ENCODE measurements around the gene LILRB5. TPM values are rescaled to one million over a fixed set of nuclear protein-coding genes. Genes with fewer than 3 reads are reported as not detected.
A peak's percentile ranks its signal among the peaks of the same experiment; 100 is the strongest.
"Not testable (repeated sequence)": the region's sequence is repeated elsewhere in the genome, so short reads cannot be mapped to it uniquely, and the experiment has no call there.

LILRB5 gene
- polyA plus RNA-seq, 2 of the 4 experiments (the other 2 are of a cell fraction): not detected

DNA sequence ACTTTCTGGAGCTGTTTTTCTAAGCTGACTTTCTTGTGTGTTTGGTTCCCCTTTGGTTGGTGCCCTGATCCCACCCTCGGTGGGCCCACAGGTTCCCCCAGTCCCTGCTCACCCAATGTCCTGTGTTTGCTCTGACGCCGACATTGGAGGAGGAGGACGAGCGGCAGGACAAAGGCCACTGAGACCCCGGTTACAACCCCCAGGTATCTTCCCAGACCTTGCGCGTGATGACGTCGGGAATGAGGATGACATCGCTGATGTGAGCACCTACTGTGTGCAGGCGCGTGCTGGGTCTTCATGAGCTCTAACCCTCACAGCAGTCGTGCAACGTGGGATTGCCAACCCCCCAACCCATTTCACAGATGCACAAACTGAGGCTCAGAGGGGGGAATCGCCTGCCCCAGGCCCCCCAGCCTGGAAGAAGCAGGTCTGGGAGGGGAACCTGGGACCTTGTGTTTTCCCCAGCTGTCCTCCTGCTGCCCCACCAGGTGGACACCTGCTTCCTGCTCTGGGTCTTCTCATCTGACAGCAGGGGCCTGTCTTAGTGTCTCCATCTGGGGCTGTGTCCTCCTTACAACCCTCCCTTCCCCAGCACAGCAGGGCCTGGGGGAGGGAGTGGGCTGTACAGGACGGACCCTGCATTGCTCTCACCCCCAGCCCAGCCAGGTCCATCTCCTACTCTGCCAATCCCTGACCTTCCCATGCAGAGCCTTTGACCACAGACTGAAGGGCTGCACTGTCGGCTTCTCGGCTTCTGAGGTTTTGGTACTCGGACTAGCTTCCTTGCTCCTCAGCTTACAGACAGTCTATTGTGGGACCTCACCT is 9.8 kb downstream of the LILRB5 start:
- CTCF ChIA-PET: interaction anchor here (0.8 to 2.0 kb wide), 5 partner anchors 10 to 19 kb away, joined by 3 to 13 read pairs (median 3); no protein-coding TSS in a partner anchor
- POLR2A ChIA-PET: no interaction called here
- H3K4me1 ChIP-seq: no peaks in the 10 kb centered on the region

DNA sequence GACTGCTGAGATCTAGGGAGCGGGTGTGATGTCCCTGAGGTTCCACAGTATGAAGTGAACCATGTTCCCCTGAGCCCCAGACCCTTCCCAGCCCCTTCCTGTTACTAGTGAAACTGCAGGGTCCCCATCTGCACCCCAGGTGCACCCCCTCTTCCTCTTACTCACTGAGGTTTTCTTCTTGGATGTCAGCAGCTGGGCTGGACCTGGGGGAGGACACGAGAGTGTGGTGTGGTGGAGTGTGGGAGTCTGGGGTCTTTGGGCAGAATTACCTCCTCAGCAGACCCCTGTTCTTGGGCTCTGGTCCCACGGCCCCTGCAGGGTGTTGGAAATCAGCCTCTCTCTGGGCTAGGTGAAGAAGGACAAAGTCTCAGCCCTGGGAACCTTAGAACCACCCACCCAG is 11.1 kb downstream of the LILRB5 start:
- Histone ChIP-seq H3K27ac (no peak overlapping the region), H3K9me3 (no peaks in the 10 kb centered on the region), H3K4me2 (no peak overlapping the region), H3K4me1 (no peaks in the 10 kb centered on the region), H3K4me3 (no peak overlapping the region)
- no peak for TF ChIP-seq NR3C1 (IDR thresholded peaks at IDR 0.05)
- TF ChIP-seq HOXA7 (CRISPR knock-in tag; IDR thresholded peaks at IDR 0.05): no peak
- no peak for TF ChIP-seq RFX5 (IDR thresholded peaks at IDR 0.05)
- no peak for TF ChIP-seq GATA3 (IDR thresholded peaks at IDR 0.05; ENCODE audit: borderline replicate concordance)
- no peak for TF ChIP-seq CBX2 (IDR thresholded peaks at IDR 0.05; ENCODE audit: borderline replicate concordance, low read depth)
- TF ChIP-seq, protein P1, sequence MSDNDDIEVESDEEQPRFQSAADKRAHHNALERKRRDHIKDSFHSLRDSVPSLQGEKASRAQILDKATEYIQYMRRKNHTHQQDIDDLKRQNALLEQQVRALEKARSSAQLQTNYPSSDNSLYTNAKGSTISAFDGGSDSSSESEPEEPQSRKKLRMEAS (IDR thresholded peaks at IDR 0.05): no peak
- no peak for TF ChIP-seq CEBPB (IDR thresholded peaks at IDR 0.05)
- no peak for TF ChIP-seq SREBF2 (IDR thresholded peaks at IDR 0.05)
- no peak for TF ChIP-seq EP300 (IDR thresholded peaks at IDR 0.05)
- TF ChIP-seq CHD4 (IDR thresholded peaks at IDR 0.05; ENCODE audit: borderline replicate concordance): no peak
- TF ChIP-seq RNF2 (IDR thresholded peaks at IDR 0.05; ENCODE audit: borderline replicate concordance, low read depth): no peak
- no peak for TF ChIP-seq RAD21 (conservative IDR thresholded peaks at IDR 0.05 in 1 of 2, IDR thresholded peaks at IDR 0.05 in 1 of 2)
- TF ChIP-seq, protein P2, sequence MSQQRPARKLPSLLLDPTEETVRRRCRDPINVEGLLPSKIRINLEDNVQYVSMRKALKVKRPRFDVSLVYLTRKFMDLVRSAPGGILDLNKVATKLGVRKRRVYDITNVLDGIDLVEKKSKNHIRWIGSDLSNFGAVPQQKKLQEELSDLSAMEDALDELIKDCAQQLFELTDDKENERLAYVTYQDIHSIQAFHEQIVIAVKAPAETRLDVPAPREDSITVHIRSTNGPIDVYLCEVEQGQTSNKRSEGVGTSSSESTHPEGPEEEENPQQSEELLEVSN (IDR thresholded peaks at IDR 0.05; ENCODE audit: borderline replicate concordance, low read depth): no peak
- TF ChIP-seq ZFP36 (IDR thresholded peaks at IDR 0.05; ENCODE audit: borderline replicate concordance, partially characterized antibody): no peak
- no peak for TF ChIP-seq HEYL (CRISPR knock-in tag; IDR thresholded peaks at IDR 0.05)
- TF ChIP-seq MYC (IDR thresholded peaks at IDR 0.05; ENCODE audit: borderline replicate concordance, low read length): no peak
- no peak for TF ChIP-seq FOXS1 (CRISPR knock-in tag; IDR thresholded peaks at IDR 0.05)
- no peak for DNase-seq (ENCODE audit: low read depth in 1 of 2, low spot score in 1 of 2)
- POLR2A ChIA-PET: no interaction called here
- no peak for FAIRE-seq
- WGBS (ENCODE audit: missing lambda C conversion rate): 31% methylated on average over 3 of the region's 3 CpGs
- CTCF ChIA-PET: interaction anchor here (0.6 kb wide), 1 partner anchor 318 kb away, joined by 3 read pairs; no protein-coding TSS in a partner anchor
- ATAC-seq: no peak

More for the DNA sequence above, 9.8 kb downstream of the LILRB5 start:
- TF ChIP-seq GATA3 (IDR thresholded peaks at IDR 0.05; ENCODE audit: borderline replicate concordance) (no peak), RCOR1 (IDR thresholded peaks at IDR 0.05; ENCODE audit: low read depth, low read length) (no peak), CBX2 (IDR thresholded peaks at IDR 0.05; ENCODE audit: borderline replicate concordance, low read depth) (no peak), EP300 (IDR thresholded peaks at IDR 0.05) (no peak)
- DNase-seq (ENCODE audit: low read depth in 1 of 2, low spot score in 1 of 2): no peak
- H3K4me2 ChIP-seq: no peak overlapping the region
- FAIRE-seq: no peak
- 64% methylated on average over 20 of the region's 20 CpGs for WGBS (ENCODE audit: missing lambda C conversion rate)
- no peaks in the 10 kb centered on the region for H3K9me3 ChIP-seq
- no peak overlapping the region for H3K27ac ChIP-seq
- no peak; a peak in 1 of 6 replicates for ATAC-seq
- no peak overlapping the region for H3K4me3 ChIP-seq

DNA sequence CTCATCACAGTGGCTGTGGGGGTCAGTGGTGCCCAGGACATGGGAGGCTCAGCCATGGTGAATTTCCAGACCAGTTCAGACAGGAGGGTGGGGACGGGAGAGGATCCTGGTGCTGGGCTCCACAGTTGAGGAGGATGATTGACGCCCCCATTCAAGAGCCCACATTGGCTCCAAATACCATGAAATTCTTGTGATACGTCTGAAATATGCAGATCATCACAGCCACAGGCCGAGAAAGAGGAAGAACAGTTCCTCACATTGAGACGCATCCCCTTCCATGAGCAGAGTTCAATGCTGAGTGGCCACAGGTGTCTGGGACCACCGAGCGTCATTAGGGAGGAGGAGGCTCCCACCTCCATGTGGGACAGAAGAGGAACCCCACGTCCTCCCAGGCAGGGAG is 13.3 kb downstream of the LILRB5 start:
- H3K27ac ChIP-seq; POLR2A ChIA-PET; FAIRE-seq; H3K4me3 ChIP-seq; DNase-seq (ENCODE audit: low read depth in 1 of 2, low spot score in 1 of 2); H3K4me2 ChIP-seq; ATAC-seq; H3K9me3 ChIP-seq; H3K4me1 ChIP-seq: not testable (repeated sequence)
- CTCF ChIA-PET: interaction anchor here (1.4 to 3.1 kb wide), 2 partner anchors 13 to 14 kb away, joined by 3 to 8 read pairs; no protein-coding TSS in a partner anchor
- WGBS (ENCODE audit: missing lambda C conversion rate): 27% methylated on average over 7 of the region's 8 CpGs

DNA sequence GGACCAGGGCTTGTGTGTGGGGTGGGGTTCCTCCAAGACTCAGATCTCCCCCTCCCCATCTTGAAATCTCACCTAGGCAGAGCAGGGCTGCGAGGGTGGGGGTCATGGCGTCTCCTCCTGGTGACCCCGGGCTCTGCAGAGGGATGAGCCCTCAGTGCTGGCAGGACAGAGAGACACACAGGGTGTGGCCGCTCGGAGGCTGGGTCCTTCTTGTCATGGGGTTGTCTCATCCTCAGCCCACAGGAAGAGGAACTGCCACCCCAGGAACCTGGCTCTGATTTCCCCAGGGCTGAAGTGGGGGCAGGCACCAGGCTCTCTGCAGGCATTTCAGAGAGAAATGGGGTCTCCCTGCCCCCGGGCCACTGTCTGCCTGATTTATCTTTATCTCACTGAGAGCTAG is 14.4 kb downstream of the LILRB5 start, which contains the start of gene LILRA6:
Gene LILRA6, minus strand, starts transcription at position 145 of the 400 bp plus-strand sequence.
- H3K27ac ChIP-seq, FAIRE-seq: not testable (repeated sequence)
- 19% methylated on average over 3 of the region's 6 CpGs for WGBS (ENCODE audit: missing lambda C conversion rate)

DNA sequence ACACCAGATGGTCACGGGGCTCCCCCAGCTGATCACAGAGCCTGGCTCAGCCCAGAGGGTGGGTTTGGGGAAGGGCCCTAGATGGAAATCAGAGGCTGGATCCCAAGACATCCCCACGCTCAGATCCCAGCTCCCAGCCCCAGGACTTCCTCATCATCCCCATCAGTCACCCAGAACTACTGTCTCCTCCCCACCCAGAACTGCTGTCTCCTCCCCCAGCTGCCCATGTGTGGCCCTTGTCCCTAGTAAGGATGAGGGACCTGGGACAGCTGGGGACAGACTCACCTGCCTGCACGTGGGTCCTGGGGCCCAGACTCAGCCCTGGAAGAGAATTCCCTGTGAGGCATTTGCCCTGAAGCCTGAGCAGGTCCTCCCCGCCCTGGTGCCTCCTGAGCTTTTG is 14.8 kb downstream of the LILRB5 start:
- DNase-seq (ENCODE audit: low read depth in 1 of 2, low spot score in 1 of 2); H3K4me1 ChIP-seq; H3K9me3 ChIP-seq; H3K4me3 ChIP-seq; FAIRE-seq; POLR2A ChIA-PET; H3K4me2 ChIP-seq; H3K27ac ChIP-seq: not testable (repeated sequence)
- peak in 1 of 2 experiments; percentile 6; a peak in 2 of 6 replicates for ATAC-seq
- 36% methylated on average over 3 of the region's 4 CpGs for WGBS (ENCODE audit: missing lambda C conversion rate)
- CTCF ChIA-PET: interaction anchor here (1.0 to 3.1 kb wide), 2 partner anchors 10 to 12 kb away, joined by 4 to 8 read pairs; no protein-coding TSS in a partner anchor

More for the DNA sequence above, 14.4 kb downstream of the LILRB5 start, which contains the start of gene LILRA6:
- DNase-seq (ENCODE audit: low read depth in 1 of 2, low spot score in 1 of 2); H3K4me1 ChIP-seq; H3K9me3 ChIP-seq; POLR2A ChIA-PET; H3K4me2 ChIP-seq; H3K4me3 ChIP-seq: not testable (repeated sequence)
- peak; percentile 30 to 40; a peak in 4 of 6 replicates for ATAC-seq
- CTCF ChIA-PET: interaction anchor here (1.0 to 3.1 kb wide), 3 partner anchors 10 to 15 kb away, joined by 3 to 8 read pairs (median 4); no protein-coding TSS in a partner anchor

DNA sequence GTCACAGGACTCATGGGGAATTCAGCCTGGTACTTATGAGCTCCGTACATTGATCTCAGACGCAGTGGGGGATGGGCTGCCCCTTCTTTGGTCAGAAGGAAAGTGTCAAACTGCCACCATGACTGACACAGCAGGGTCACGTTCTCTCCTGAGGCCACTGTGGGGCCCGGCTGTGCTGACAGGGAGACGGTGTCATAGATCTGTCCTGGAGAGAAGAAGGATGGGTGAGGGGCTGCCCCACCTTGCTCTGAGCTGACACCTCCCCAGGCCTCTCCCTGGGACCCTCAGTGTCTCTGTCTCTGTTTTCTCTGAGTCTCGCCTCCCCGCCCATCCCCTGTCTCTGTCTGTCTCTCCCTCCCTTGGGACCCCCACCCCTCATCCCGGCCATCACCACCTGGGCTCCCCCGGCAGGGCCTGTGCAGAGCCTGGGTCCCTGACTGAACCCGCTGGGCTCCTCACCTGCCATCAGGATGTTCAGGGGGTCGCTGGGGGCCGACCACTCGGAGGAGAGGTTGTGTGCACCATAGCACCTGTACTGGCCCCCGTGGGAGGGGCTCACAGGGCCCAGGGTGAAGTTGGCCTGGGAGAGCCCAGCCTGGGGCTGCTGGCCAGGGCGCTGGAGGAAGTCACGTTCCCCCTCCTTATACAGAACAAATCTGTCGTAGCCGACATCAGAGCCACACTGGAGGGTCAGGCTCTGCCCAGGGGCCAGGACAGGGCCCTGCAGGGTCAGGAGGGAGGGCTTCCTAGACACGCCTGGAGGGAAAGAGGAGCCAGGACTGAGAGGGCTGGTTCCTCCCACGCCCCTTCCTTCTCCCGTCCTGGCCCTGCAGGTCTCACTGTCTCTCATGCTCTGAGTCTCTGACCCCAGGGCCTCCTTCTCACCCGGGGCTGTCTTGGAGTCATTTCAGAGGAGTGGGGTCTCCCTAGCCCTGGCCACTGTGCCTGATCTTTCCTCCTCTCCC is 16.4 kb downstream of the LILRB5 start:
- CTCF ChIA-PET: not testable (repeated sequence)
- 34% methylated on average over 15 of the region's 22 CpGs for WGBS (ENCODE audit: missing lambda C conversion rate)

More for the DNA sequence above, 16.4 kb downstream of the LILRB5 start:
- H3K4me2 ChIP-seq; H3K4me1 ChIP-seq; H3K27ac ChIP-seq; DNase-seq (ENCODE audit: low read depth in 1 of 2, low spot score in 1 of 2); H3K4me3 ChIP-seq; FAIRE-seq; H3K9me3 ChIP-seq; POLR2A ChIA-PET: not testable (repeated sequence)
- peak; percentile 4 to 21; a peak in 4 of 6 replicates for ATAC-seq
